ENCODE measurements around the gene USHBP1. TPM values are rescaled to one million over a fixed set of nuclear protein-coding genes. Genes with fewer than 3 reads are reported as not detected.

USHBP1 gene
- total RNA-seq, 1 donor from 2014 or later: not detected

GRCh38 chr19:17235300-17235970, 29.1 kb downstream of the USHBP1 start:
- H3K4me3 Mint-ChIP-seq (ENCODE audit: unreplicated experiment): peak overlapping the region; percentile 63
- TF ChIP-seq CTCF (IDR thresholded peaks at IDR 0.05; ENCODE audit: partially characterized antibody, unreplicated experiment): no peak
- H3K27me3 Mint-ChIP-seq (ENCODE audit: unreplicated experiment): peaks cover 6% of the 10 kb centered on the region
- H3K36me3 Mint-ChIP-seq (ENCODE audit: unreplicated experiment): no peaks in the 10 kb centered on the region
- peak; percentile 71 for DNase-seq
- H3K9me3 Mint-ChIP-seq (ENCODE audit: unreplicated experiment): peaks cover 9% of the 10 kb centered on the region
- no peak overlapping the region for H3K27ac Mint-ChIP-seq (ENCODE audit: unreplicated experiment)
- H3K4me1 Mint-ChIP-seq (ENCODE audit: low read depth, unreplicated experiment): peaks cover 4% of the 10 kb centered on the region

DNA sequence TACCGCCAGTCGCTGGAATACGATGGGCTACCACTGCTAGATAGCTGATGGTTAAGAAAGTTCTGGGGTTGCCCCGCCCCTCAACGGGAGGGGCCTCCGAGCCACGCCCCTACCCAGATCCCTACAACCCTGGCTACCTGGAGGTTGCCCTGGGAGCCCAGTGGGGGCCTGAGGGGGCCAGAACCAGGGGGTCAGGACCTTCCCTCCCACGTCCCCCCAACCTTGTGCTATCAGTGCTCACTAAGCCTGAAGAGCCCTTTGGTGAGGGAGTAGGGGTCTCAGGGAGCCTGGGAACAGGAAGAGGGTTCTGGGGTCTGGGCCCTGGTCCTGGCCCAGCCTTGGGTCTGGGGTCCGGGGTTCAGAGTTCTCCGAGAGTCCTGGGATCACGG, 29.6 kb downstream of the USHBP1 start:
- Mint-ChIP-seq H3K9me3 (ENCODE audit: unreplicated experiment) (peaks cover 9% of the 10 kb centered on the region), H3K36me3 (ENCODE audit: unreplicated experiment) (no peaks in the 10 kb centered on the region), H3K4me1 (ENCODE audit: low read depth, unreplicated experiment) (peaks cover 2% of the 10 kb centered on the region), H3K27ac (ENCODE audit: unreplicated experiment) (no peak overlapping the region), H3K4me3 (ENCODE audit: unreplicated experiment) (peak overlapping the region; percentile 63), H3K27me3 (ENCODE audit: unreplicated experiment) (peaks cover 6% of the 10 kb centered on the region)
- no peak for TF ChIP-seq CTCF (IDR thresholded peaks at IDR 0.05; ENCODE audit: partially characterized antibody, unreplicated experiment)
- DNase-seq: no peak

- peaks cover 6% of the 10 kb centered on the region for H3K9me3 Mint-ChIP-seq (ENCODE audit: unreplicated experiment)
- H3K27ac Mint-ChIP-seq (ENCODE audit: unreplicated experiment): no peak overlapping the region
- H3K27me3 Mint-ChIP-seq (ENCODE audit: unreplicated experiment): peaks cover 3% of the 10 kb centered on the region
- no peak overlapping the region for H3K4me3 Mint-ChIP-seq (ENCODE audit: unreplicated experiment)
- H3K4me1 Mint-ChIP-seq (ENCODE audit: low read depth, unreplicated experiment): peaks cover 2% of the 10 kb centered on the region
- no peak for DNase-seq
- no peak for TF ChIP-seq CTCF (IDR thresholded peaks at IDR 0.05; ENCODE audit: partially characterized antibody, unreplicated experiment)
- no peaks in the 10 kb centered on the region for H3K36me3 Mint-ChIP-seq (ENCODE audit: unreplicated experiment)
These were observed 32.3 kb downstream of the USHBP1 start for GRCh38 chr19:17232258-17232657.

DNA sequence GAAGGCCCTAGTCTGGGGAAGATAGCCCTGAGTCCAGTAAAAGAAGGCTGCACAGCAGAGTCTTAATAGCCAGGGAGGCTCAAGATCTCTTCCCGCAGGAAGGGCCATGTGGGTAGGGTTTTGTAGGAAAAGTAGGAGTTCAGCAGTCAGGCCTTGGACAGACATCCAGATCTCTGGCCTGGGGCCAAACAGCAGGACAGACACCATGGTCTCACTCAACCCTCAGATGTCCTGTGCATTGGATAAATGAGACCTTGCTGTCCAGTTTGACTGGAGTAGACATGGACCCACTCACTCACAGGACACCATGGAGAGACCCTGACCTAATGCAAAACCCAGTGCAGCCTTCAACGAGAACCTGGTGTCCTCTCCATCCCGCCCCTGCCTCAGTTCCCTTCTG, 34.7 kb downstream of the USHBP1 start:
- no peaks in the 10 kb centered on the region for H3K36me3 Mint-ChIP-seq (ENCODE audit: unreplicated experiment)
- peaks cover 2% of the 10 kb centered on the region for H3K4me1 Mint-ChIP-seq (ENCODE audit: low read depth, unreplicated experiment)
- DNase-seq: no peak
- peaks cover 9% of the 10 kb centered on the region for H3K9me3 Mint-ChIP-seq (ENCODE audit: unreplicated experiment)
- H3K4me3 Mint-ChIP-seq (ENCODE audit: unreplicated experiment): no peak overlapping the region
- no peak overlapping the region for H3K27ac Mint-ChIP-seq (ENCODE audit: unreplicated experiment)
- no peak for TF ChIP-seq CTCF (IDR thresholded peaks at IDR 0.05; ENCODE audit: partially characterized antibody, unreplicated experiment)
- peaks cover 6% of the 10 kb centered on the region for H3K27me3 Mint-ChIP-seq (ENCODE audit: unreplicated experiment)

- Mint-ChIP-seq H3K27ac (ENCODE audit: unreplicated experiment) (no peak overlapping the region), H3K9me3 (ENCODE audit: unreplicated experiment) (peaks cover 4% of the 10 kb centered on the region), H3K4me3 (ENCODE audit: unreplicated experiment) (no peak overlapping the region), H3K36me3 (ENCODE audit: unreplicated experiment) (no peaks in the 10 kb centered on the region), H3K27me3 (ENCODE audit: unreplicated experiment) (peaks cover 2% of the 10 kb centered on the region), H3K4me1 (ENCODE audit: low read depth, unreplicated experiment) (no peaks in the 10 kb centered on the region)
- DNase-seq: no peak
- no peak for TF ChIP-seq CTCF (IDR thresholded peaks at IDR 0.05; ENCODE audit: partially characterized antibody, unreplicated experiment)
These were observed 36.7 kb downstream of the USHBP1 start for GRCh38 chr19:17227798-17228367.

All from glutamatergic neuron (in vitro differentiated cells).